ENCODE data around the gene ATP6V1B1.

The ATP6V1B1 gene

GRCh38 chr2:70887550-70888246, 48.0 kb upstream of the ATP6V1B1 start:
- no peaks in the 10 kb centered on the region for H3K36me3 ChIP-seq (ENCODE audit: control insufficient read depth, low read length)
- H3F3A ChIP-seq (ENCODE audit: control insufficient read depth, insufficient read depth), result no peaks in the 10 kb centered on the region
- H3K9me3 ChIP-seq (ENCODE audit: control insufficient read depth, insufficient read depth, low read length), result no peaks in the 10 kb centered on the region
- no peaks in the 10 kb centered on the region for H3K9me2 ChIP-seq (replicated peaks; ENCODE audit: control insufficient read depth, low read length)
- H4K20me1 ChIP-seq (ENCODE audit: control insufficient read depth, insufficient read depth, low read depth, low read length), result no peaks in the 10 kb centered on the region
- TF ChIP-seq, protein P1, sequence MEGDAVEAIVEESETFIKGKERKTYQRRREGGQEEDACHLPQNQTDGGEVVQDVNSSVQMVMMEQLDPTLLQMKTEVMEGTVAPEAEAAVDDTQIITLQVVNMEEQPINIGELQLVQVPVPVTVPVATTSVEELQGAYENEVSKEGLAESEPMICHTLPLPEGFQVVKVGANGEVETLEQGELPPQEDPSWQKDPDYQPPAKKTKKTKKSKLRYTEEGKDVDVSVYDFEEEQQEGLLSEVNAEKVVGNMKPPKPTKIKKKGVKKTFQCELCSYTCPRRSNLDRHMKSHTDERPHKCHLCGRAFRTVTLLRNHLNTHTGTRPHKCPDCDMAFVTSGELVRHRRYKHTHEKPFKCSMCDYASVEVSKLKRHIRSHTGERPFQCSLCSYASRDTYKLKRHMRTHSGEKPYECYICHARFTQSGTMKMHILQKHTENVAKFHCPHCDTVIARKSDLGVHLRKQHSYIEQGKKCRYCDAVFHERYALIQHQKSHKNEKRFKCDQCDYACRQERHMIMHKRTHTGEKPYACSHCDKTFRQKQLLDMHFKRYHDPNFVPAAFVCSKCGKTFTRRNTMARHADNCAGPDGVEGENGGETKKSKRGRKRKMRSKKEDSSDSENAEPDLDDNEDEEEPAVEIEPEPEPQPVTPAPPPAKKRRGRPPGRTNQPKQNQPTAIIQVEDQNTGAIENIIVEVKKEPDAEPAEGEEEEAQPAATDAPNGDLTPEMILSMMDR (IDR thresholded peaks at IDR 0.05; ENCODE audit: low read depth, low read length, poor library complexity, severe bottlenecking), result no peak
- no peak for TF ChIP-seq EZH2phosphoT487 (IDR thresholded peaks at IDR 0.05; ENCODE audit: borderline replicate concordance, low read length)
- H3K27ac ChIP-seq (ENCODE audit: low read depth, low read length), result no peak overlapping the region
- H3K4me3 ChIP-seq (ENCODE audit: low read length), result no peak overlapping the region
- no peaks in the 10 kb centered on the region for H3K4me1 ChIP-seq (ENCODE audit: control insufficient read depth, low read length)
- peaks cover 32% of the 10 kb centered on the region for H3K27me3 ChIP-seq (ENCODE audit: control insufficient read depth, low read length)
- H3K79me2 ChIP-seq (ENCODE audit: control insufficient read depth, low read length), result no peaks in the 10 kb centered on the region
- H3K4me2 ChIP-seq (ENCODE audit: low read length), result no peak overlapping the region

GRCh38 chr2:70888366-70888922, 47.3 kb upstream of the ATP6V1B1 start:
- H3K9me2 ChIP-seq (replicated peaks; ENCODE audit: control insufficient read depth, low read length), result no peaks in the 10 kb centered on the region
- no peak overlapping the region for H3K4me2 ChIP-seq (ENCODE audit: low read length)
- H4K20me1 ChIP-seq (ENCODE audit: control insufficient read depth, insufficient read depth, low read depth, low read length), result no peaks in the 10 kb centered on the region
- no peaks in the 10 kb centered on the region for H3K79me2 ChIP-seq (ENCODE audit: control insufficient read depth, low read length)
- H3K27me3 ChIP-seq (ENCODE audit: control insufficient read depth, low read length), result peaks cover 40% of the 10 kb centered on the region
- no peak overlapping the region for H3K4me3 ChIP-seq (ENCODE audit: low read length)
- no peaks in the 10 kb centered on the region for H3K36me3 ChIP-seq (ENCODE audit: control insufficient read depth, low read length)
- H3K4me1 ChIP-seq (ENCODE audit: control insufficient read depth, low read length), result no peaks in the 10 kb centered on the region
- TF ChIP-seq EZH2phosphoT487 (IDR thresholded peaks at IDR 0.05; ENCODE audit: borderline replicate concordance, low read length), result no peak
- TF ChIP-seq, protein P1 (IDR thresholded peaks at IDR 0.05; ENCODE audit: low read depth, low read length, poor library complexity, severe bottlenecking), result no peak
- H3K9me3 ChIP-seq (ENCODE audit: control insufficient read depth, insufficient read depth, low read length), result no peaks in the 10 kb centered on the region
- H3K27ac ChIP-seq (ENCODE audit: low read depth, low read length), result no peak overlapping the region
- no peaks in the 10 kb centered on the region for H3F3A ChIP-seq (ENCODE audit: control insufficient read depth, insufficient read depth)

DNA sequence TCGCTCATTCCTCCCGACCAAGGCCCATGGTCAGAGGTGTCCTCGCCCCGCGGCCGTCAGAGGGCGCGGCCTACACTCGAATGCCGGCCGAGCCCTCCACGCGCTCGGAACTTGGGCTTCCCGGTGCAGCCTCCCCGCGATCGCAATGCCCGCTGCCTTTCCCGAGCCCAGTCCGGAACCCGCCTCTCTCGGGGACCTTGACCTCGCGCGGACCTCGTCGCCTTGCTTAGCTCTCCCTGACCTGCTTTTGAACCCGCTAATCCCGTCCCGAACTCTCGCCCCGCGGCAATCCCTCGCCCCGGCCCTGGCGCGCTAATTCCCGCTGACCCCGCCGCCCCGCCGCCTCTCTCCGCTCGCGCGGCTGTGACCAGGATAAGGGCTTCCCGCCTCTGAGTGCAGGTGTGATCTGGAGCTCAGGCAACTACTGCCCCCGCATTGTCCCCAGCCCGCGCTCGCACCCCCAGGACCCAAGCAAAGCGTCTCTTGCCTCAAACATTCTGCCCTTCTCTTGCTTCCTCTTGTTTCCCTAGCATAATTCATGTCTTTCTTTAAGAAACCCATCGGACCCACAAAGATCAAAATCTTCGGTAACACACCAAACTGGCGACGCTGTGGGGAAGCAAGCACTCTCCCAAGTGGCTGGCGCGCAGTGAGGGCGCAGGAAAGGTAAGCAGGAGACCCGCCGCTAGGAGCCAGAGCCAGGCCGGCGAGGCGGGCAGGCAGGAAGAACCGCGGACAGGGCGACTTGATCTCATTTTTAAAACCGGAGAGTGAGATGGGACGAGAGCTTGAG, 46.6 kb upstream of the ATP6V1B1 start:
- H3K4me2 ChIP-seq (ENCODE audit: low read length), result no peak overlapping the region
- no peaks in the 10 kb centered on the region for H4K20me1 ChIP-seq (ENCODE audit: control insufficient read depth, insufficient read depth, low read depth, low read length)
- H3K4me3 ChIP-seq (ENCODE audit: low read length), result no peak overlapping the region
- no peaks in the 10 kb centered on the region for H3K36me3 ChIP-seq (ENCODE audit: control insufficient read depth, low read length)
- H3K9me2 ChIP-seq (replicated peaks; ENCODE audit: control insufficient read depth, low read length), result no peaks in the 10 kb centered on the region
- H3K27ac ChIP-seq (ENCODE audit: low read depth, low read length), result no peak overlapping the region
- H3K79me2 ChIP-seq (ENCODE audit: control insufficient read depth, low read length), result no peaks in the 10 kb centered on the region
- TF ChIP-seq, protein P1 (IDR thresholded peaks at IDR 0.05; ENCODE audit: low read depth, low read length, poor library complexity, severe bottlenecking), result no peak
- no peak for TF ChIP-seq EZH2phosphoT487 (IDR thresholded peaks at IDR 0.05; ENCODE audit: borderline replicate concordance, low read length)
- no peaks in the 10 kb centered on the region for H3F3A ChIP-seq (ENCODE audit: control insufficient read depth, insufficient read depth)
- peaks cover 41% of the 10 kb centered on the region for H3K27me3 ChIP-seq (ENCODE audit: control insufficient read depth, low read length)
- no peaks in the 10 kb centered on the region for H3K9me3 ChIP-seq (ENCODE audit: control insufficient read depth, insufficient read depth, low read length)
- H3K4me1 ChIP-seq (ENCODE audit: control insufficient read depth, low read length), result no peaks in the 10 kb centered on the region

Measured in DOHH2 (cell line).